PC-9 (cell line): ENCODE measurements around the gene CEBPB. TPM values are rescaled to one million over a fixed set of nuclear protein-coding genes. Genes with fewer than 3 reads are reported as not detected.

Source experiments
- BruUV-seq: library from RNA; stranded (reverse); fragments of 400-500 nt; replicated peaks from 2 replicates; lab custom pipeline; 2021; lab: Mats Ljungman, UMichigan
- CTCF ChIA-PET: fragments of 300-600 bp; sonication (Branson Sonifier 250); formaldehyde crosslinking; loops from one replicate; lab custom pipeline; 2022; ENCODE audit warnings: antibody characterized with exemption; lab: Charles Lee
- POLR2A ChIA-PET: fragments of 300-600 bp; sonication (Branson Sonifier 250); formaldehyde crosslinking; loops from one replicate; lab custom pipeline; 2022; ENCODE audit warnings: antibody characterized with exemption; ENCODE audit not compliant: unreplicated experiment; lab: Charles Lee
- DNase-seq, 2 experiments: peaks; one replicate each; pipeline versions ENCODE4 v3.0.0 to v3.0.0-alpha.2; 2015 to 2022; ENCODE audit warnings: mixed read lengths in 1 of 2
- H2AFZ ChIP-seq: fragments of 200-600 bp; sonication (generic); 2 replicates; pipeline ENCODE4 v1.8.1; 2017; ENCODE audit warnings: antibody characterized with exemption
- H3F3A ChIP-seq: fragments of 200-600 bp; sonication (generic); 2 replicates; pipeline ENCODE4 v1.8.1; 2017; ENCODE audit warnings: antibody characterized with exemption, mild to moderate bottlenecking, low read depth; ENCODE audit not compliant: insufficient read depth
- H3K27ac ChIP-seq: fragments of 200-600 bp; sonication (generic); 2 replicates; pipeline ENCODE4 v1.6.1; 2016; ENCODE audit warnings: mixed run types
- H3K27me3 ChIP-seq: fragments of 200-600 bp; sonication (generic); 2 replicates; pipeline ENCODE4 v1.6.1; 2016; ENCODE audit warnings: low read depth, mixed run types; ENCODE audit not compliant: insufficient read depth
- H3K36me3 ChIP-seq: fragments of 200-600 bp; sonication (generic); 2 replicates; pipeline ENCODE4 v1.6.1; 2016; ENCODE audit warnings: low read depth, mixed run types
- H3K4me1 ChIP-seq: fragments of 200-600 bp; sonication (generic); replicated peaks from 2 replicates; pipeline ENCODE4 v1.6.1; 2016; ENCODE audit warnings: mixed run types; ENCODE audit not compliant: insufficient read depth
- H3K4me2 ChIP-seq: fragments of 200-600 bp; sonication (generic); 2 replicates; pipeline ENCODE4 v1.6.1; 2017; ENCODE audit warnings: mixed run types
- H3K4me3 ChIP-seq: fragments of 200-600 bp; sonication (generic); 2 replicates; pipeline ENCODE4 v1.6.1; 2016; ENCODE audit warnings: mixed run types
- H3K79me2 ChIP-seq: fragments of 200-600 bp; sonication (generic); 2 replicates; pipeline ENCODE4 v1.6.1; 2017; ENCODE audit warnings: low read depth, mixed run types
- H3K9me2 ChIP-seq: fragments of 200-600 bp; sonication (generic); 2 replicates; pipeline ENCODE4 v1.8.1; 2017; ENCODE audit warnings: mild to moderate bottlenecking; ENCODE audit not compliant: insufficient read depth
- H3K9me3 ChIP-seq: fragments of 200-600 bp; sonication (generic); 2 replicates; pipeline ENCODE4 v1.8.1; 2016; ENCODE audit warnings: low read depth; ENCODE audit not compliant: insufficient read depth
- H4K20me1 ChIP-seq: fragments of 200-600 bp; sonication (generic); 2 replicates; pipeline ENCODE4 v1.8.1; 2017; ENCODE audit not compliant: insufficient read depth
- CTCF ChIP-seq: fragments of 200-600 bp; sonication (generic); conservative IDR thresholded peaks from 2 replicates; pipeline ENCODE4 v1.6.1; 2017; ENCODE audit warnings: mixed run types, antibody characterized with exemption, mild to moderate bottlenecking, moderate library complexity
- EZH2 ChIP-seq: fragments of 200-600 bp; sonication (generic); IDR thresholded peaks from 2 replicates; pipeline ENCODE4 v1.8.0; 2017; ENCODE audit warnings: antibody characterized with exemption, low read depth
- intact Hi-C: fragments of 100-400 bp; cut with micrococcal nuclease; formaldehyde crosslinking; loops from one replicate; pipeline ENCODE4 v1.10.0; 2022; ENCODE audit not compliant: unreplicated experiment
- total RNA-seq: library from RNA; stranded (reverse); gene quantifications from 2 replicates; pipeline ENCODE4 v1.2.3, GENCODE V29; 2021

The CEBPB gene
- total RNA-seq, 1 experiment from 2014 or later, result 112 TPM

GRCh38 chr20:50202677-50203076, 12.0 kb downstream of the CEBPB start:
- CTCF ChIA-PET, result no interaction called here
- H3K79me2 ChIP-seq, result no peaks in the 10 kb centered on the region

GRCh38 chr20:50203951-50204937, 13.6 kb downstream of the CEBPB start:
- Histone ChIP-seq H3K27me3 (no peaks in the 10 kb centered on the region), H3K36me3 (no peaks in the 10 kb centered on the region), H4K20me1 (no peaks in the 10 kb centered on the region), H3K27ac (no peak overlapping the region), H3F3A (peaks cover 25% of the 10 kb centered on the region), H3K4me2 (no peak overlapping the region), H2AFZ (no peak overlapping the region), H3K9me2 (no peaks in the 10 kb centered on the region), H3K4me3 (no peak overlapping the region), H3K4me1 (no peaks in the 10 kb centered on the region), H3K79me2 (no peaks in the 10 kb centered on the region), H3K9me3 (no peaks in the 10 kb centered on the region)
- BruUV-seq, result no TSS peak
- CTCF ChIA-PET, result interaction anchor here (0.6 kb wide), 1 partner anchor 96 kb away, joined by 3 read pairs; no protein-coding TSS in a partner anchor
- intact Hi-C loops, result no loop called here
- TF ChIP-seq CTCF (no peak), EZH2 (no peak)
- peak in 1 of 2 experiments; percentile 30 for DNase-seq
- POLR2A ChIA-PET, result interaction anchor here (0.5 kb wide), 1 partner anchor 364 kb away, joined by 9 read pairs; no protein-coding TSS in a partner anchor

More at GRCh38 chr20:50202677-50203076, 12.0 kb downstream of the CEBPB start:
- intact Hi-C loops, result no loop called here
- Histone ChIP-seq H4K20me1 (no peaks in the 10 kb centered on the region), H3K36me3 (no peaks in the 10 kb centered on the region), H2AFZ (no peak overlapping the region), H3K27me3 (no peaks in the 10 kb centered on the region), H3K4me1 (no peaks in the 10 kb centered on the region), H3F3A (peaks cover 36% of the 10 kb centered on the region), H3K4me3 (no peak overlapping the region), H3K9me2 (no peaks in the 10 kb centered on the region), H3K4me2 (no peak overlapping the region), H3K9me3 (no peaks in the 10 kb centered on the region), H3K27ac (no peak overlapping the region)
- peak in 1 of 2 experiments; percentile 31 for DNase-seq
- TF ChIP-seq CTCF (no peak), EZH2 (no peak)
- BruUV-seq, result no TSS peak
- POLR2A ChIA-PET, result no interaction called here

GRCh38 chr20:50207026-50207425, 16.4 kb downstream of the CEBPB start:
- no TSS peak for BruUV-seq
- no peaks in the 10 kb centered on the region for H3K27me3 ChIP-seq
- peaks cover 18% of the 10 kb centered on the region for H3F3A ChIP-seq
- no peaks in the 10 kb centered on the region for H3K79me2 ChIP-seq
- H3K4me2 ChIP-seq, result no peak overlapping the region
- CTCF ChIA-PET, result no interaction called here
- no peak for TF ChIP-seq CTCF
- no peak for TF ChIP-seq EZH2
- no peaks in the 10 kb centered on the region for H3K9me3 ChIP-seq
- H4K20me1 ChIP-seq, result no peaks in the 10 kb centered on the region
- no peak overlapping the region for H3K4me3 ChIP-seq
- DNase-seq, result no peak
- H2AFZ ChIP-seq, result no peak overlapping the region
- no peaks in the 10 kb centered on the region for H3K36me3 ChIP-seq
- no peak overlapping the region for H3K27ac ChIP-seq
- H3K4me1 ChIP-seq, result peaks cover 14% of the 10 kb centered on the region
- intact Hi-C loops, result no loop called here
- no peaks in the 10 kb centered on the region for H3K9me2 ChIP-seq
- POLR2A ChIA-PET, result no interaction called here
